IPS-18c (cell line): ENCODE measurements around the gene P3H4.
"Not testable (repeated sequence)": the region's sequence is repeated elsewhere in the genome, so short reads cannot be mapped to it uniquely, and the experiment has no call there.

Experiments
- H3K4me3 ChIP-seq: 2 replicates; pipeline ENCODE4 v1.7.0; 2013; ENCODE audit warnings: low read depth, mild to moderate bottlenecking, low read length, moderate library complexity; ENCODE audit not compliant: insufficient read depth
- H3K9me3 ChIP-seq: one replicate; pipeline ENCODE4 v1.6.1; 2013; ENCODE audit warnings: mild to moderate bottlenecking, low read length, moderate library complexity; ENCODE audit not compliant: control insufficient read depth, insufficient read depth

P3H4 gene

GRCh38 chr17:41811549-41812380, at the start of gene P3H4:
Gene P3H4 (minus strand): TSS chr17:41811949. CDS start chr17:41811915, 34 bp downstream.
- H3K9me3 ChIP-seq = peaks cover 2% of the 10 kb centered on the region
- peak within 1 kb of the TSS; percentile 96 for H3K4me3 ChIP-seq

GRCh38 chr17:41860254-41860931, 48.6 kb upstream of the P3H4 start:
- Histone ChIP-seq H3K4me3 (no peak overlapping the region), H3K9me3 (no peaks in the 10 kb centered on the region)

DNA sequence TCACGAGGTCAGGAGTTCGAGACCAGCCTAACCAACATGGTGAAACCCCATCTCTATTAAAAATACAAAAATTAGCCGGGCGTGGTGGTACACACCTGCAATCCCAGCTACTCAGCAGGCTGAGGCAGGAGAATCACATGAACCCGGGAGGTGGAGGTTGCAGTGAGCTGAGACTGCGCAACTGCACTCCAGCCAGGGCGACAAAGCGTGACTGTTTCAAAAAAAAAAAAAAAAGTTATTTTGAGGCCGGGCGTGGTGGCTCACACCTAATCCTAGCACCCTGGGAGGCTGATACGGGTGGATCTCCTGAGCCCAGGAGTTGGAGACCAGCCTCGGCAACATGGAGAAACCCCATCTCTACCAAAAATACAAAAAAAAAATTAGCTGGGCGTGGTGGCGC, 39.6 kb upstream of the P3H4 start:
- H3K9me3 ChIP-seq, H3K4me3 ChIP-seq: not testable (repeated sequence)

GRCh38 chr17:41849251-41849990, 37.7 kb upstream of the P3H4 start:
- no peaks in the 10 kb centered on the region for H3K9me3 ChIP-seq
- no peak overlapping the region for H3K4me3 ChIP-seq

DNA sequence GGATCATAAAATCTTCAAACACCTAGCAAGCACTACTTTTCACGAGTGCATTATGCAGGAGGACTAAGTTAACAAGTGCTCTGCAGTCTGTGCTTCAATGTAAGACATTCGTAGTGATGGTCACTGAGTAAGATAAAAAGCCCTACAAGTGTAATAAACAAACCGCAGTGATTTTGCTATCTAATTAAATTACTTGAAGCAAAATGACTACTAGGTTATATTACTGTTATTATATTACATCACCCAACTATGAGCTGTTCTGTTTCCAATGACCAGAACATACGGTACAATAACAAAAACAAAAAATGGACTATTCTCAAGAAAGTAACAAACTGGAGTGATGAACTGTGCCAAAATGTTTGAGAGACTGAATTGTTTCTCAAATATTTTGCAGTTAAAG, 37.0 kb upstream of the P3H4 start:
- H3K4me3 ChIP-seq = no peak overlapping the region

DNA sequence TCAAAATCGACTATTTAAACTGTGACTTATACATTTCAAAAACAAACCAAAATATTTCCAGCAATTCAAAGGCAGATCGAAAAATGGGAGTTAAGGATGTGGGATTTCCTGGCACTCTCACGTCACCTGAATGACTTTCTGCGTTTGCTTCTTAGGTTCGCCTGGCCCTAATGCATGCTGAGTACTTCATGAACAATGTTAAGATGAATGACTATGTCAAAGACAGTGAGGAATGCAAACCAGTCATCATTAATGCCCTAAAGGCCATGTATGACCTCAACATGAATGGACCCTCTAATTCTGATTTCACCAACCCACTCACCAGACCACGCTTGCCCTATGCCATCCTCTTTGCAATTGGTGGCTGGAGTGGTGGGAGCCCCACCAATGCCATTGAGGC, 33.2 kb upstream of the P3H4 start:
- H3K9me3 ChIP-seq = no peaks in the 10 kb centered on the region
- no peak overlapping the region for H3K4me3 ChIP-seq

More for the DNA sequence above, 37.0 kb upstream of the P3H4 start:
- no peaks in the 10 kb centered on the region for H3K9me3 ChIP-seq

GRCh38 chr17:41840781-41841180, 29.0 kb upstream of the P3H4 start:
- not testable (repeated sequence) for H3K9me3 ChIP-seq, H3K4me3 ChIP-seq

DNA sequence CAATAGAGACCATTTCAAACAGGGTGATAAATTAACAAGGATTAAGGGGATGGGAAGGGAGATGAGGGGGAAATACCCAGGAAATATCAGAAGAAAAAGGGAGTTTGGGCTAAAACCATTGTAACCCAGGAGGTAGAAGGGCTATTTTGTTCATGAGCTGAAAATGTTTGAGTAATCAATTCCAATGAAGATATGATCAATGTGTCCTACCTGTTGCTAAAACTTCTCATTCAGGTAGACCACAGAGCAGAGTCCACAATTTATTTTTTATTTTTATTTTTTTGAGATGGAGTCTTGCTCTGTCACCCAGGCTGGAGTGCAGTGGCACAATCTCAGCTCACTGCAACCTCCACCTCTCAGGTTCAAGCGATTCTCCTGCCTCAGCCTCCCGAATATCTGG, 27.7 kb upstream of the P3H4 start:
- not testable (repeated sequence) for H3K9me3 ChIP-seq, H3K4me3 ChIP-seq

DNA sequence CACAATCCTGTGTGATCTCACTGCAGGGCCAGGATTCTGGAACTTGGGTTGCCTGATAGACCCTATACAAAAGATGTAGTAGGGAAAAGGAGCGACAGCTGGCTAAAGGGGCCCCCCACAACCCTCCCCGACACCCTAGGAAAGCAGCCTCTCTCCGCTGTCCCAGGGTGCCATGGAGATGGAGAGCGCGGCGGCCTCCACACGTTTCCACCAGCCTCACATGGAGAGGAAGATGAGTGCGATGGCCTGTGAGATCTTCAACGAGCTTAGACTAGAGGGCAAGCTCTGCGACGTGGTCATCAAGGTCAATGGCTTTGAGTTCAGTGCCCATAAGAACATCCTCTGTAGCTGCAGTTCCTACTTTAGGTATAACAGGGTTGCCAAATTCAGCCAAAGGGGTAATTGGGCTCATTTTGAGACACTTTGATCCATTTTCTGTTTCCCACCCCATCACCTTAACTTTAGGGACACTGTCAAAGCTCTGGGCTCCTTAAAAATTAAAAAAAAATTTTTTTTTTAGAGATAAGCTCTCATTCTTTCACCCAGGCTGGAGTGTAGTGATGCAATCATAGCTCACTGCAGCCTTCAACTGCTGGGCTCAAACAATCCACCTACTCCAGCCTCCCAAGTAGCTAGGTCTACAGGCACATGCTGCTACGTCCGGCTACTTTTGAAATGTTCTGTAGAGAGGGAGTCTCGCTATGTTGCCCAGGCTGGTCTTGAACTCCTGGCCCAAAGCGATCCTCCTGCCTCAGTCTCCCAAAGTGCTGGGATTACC, 26.2 kb upstream of the P3H4 start, which contains the start of gene KLHL10:
KLHL10 (plus strand) TSS at position 65 of the 778 bp plus-strand sequence; CDS start at position 173, 108 bp downstream.
- H3K4me3 ChIP-seq = no peak within 1 kb of the TSS
- no peaks in the 10 kb centered on the region for H3K9me3 ChIP-seq

DNA sequence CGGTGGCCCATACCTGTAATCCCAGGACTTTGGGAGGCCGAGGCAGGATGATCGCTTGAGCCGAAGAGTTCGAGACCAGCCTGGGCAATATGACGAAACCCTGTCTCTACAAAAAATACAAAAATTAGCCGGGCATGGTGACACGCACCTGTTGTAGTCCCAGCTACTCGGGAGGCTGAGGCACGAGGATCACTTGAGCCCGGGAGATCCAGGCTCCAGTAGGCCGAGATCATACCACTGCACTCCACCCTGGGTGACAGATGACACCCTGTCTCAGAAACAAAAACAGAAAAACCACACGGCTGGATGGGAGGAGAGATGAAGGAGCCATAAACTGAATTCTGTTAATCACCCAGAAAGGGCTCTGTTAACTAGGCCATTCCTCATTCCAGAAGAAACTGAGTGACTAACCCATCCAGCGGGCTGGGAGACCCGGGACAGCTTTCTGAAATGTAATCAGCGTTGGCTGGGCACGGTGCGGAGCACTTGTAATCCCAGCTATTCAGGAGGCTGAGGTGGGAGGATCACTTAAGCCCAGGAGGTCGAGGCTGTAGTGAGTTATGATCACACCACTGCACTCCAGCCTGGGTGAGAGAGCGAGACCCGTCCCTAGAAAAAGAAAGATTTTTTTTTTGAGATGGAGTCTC, 24.9 kb upstream of the P3H4 start:
- Histone ChIP-seq H3K9me3 (no peaks in the 10 kb centered on the region), H3K4me3 (peak overlapping the region; percentile 89)

- peak within 1 kb of the TSS; percentile 89 for H3K4me3 ChIP-seq
Observed at GRCh38 chr17:41835800-41836549, 24.2 kb upstream of the P3H4 start, which contains the start of gene NT5C3B. Gene NT5C3B (minus strand): TSS chr17:41836232. CDS start chr17:41836193, 39 bp downstream.

GRCh38 chr17:41835214-41835799, 23.6 kb upstream of the P3H4 start:
- no peaks in the 10 kb centered on the region for H3K9me3 ChIP-seq
- peak overlapping the region; percentile 89 for H3K4me3 ChIP-seq

More at GRCh38 chr17:41835800-41836549, 24.2 kb upstream of the P3H4 start, which contains the start of gene NT5C3B:
- H3K9me3 ChIP-seq = no peaks in the 10 kb centered on the region

DNA sequence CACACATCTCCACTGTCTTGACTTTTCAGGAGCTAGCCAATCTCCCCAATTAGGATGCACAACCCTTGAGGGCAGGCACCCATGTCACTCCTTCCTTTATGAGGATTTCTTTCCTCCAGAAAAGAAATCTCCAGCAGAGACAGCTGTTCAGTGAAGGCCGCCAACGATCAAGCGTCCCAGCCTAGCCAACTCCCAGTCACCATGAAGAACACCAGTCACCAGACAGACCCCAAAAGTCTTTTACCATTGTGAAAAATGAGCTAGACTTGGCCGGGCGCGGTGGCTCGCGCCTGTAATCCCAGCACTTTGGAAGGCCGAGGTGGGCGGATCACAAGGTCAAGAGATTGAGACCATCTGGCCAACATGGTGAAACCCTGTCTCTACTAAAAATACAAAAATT, 18.2 kb upstream of the P3H4 start:
- H3K9me3 ChIP-seq, H3K4me3 ChIP-seq: not testable (repeated sequence)

DNA sequence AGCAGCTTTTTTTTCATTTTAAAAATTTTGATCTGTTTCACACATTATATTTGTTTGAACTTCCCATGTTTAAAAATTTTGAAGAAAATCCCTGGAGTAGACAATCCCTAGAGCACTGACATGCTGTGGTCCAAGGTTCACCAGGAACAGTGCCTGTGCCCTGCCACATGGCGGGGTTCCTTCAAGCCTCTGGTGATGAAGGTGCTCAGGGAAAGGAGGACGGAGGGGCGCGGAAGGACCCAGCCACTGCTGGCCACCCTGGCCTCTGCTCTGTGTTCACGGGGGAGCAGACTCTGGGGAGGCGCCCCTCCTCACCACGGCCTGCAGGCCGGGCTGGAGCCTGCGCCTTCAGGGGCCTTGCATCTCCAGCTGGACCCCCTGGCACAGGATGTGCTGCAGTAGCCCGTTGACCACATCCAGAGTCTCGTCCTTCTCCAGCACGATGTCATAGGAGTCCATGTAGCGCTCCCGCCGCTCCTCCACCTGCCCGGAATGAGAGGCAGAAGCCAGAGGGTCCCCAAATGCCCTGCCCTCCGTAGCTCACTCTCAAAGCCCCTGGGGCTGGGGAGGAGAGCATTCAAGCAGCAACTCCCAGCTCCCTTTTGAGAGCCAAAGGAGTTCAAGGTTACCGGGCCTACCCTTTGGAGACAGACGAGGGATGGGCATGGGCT, 13.6 kb upstream of the P3H4 start:
- Histone ChIP-seq H3K9me3 (no peaks in the 10 kb centered on the region), H3K4me3 (no peak overlapping the region)

GRCh38 chr17:41824086-41824485, 12.3 kb upstream of the P3H4 start:
- Histone ChIP-seq H3K9me3 (no peaks in the 10 kb centered on the region), H3K4me3 (no peak overlapping the region)
